Naive thymus-derived CD4-positive, alpha-beta T cell (primary cell): Measurements from ENCODE around the gene UNC13C. TPM values are rescaled to one million over a fixed set of nuclear protein-coding genes. Genes with fewer than 3 reads are reported as not detected.
A peak's percentile ranks its signal among the peaks of the same experiment; 100 is the strongest.

Source experiments
- ATAC-seq: fragments of 150-1000 bp; cut with Tn5 transposase; 2 replicates; pipeline ENCODE4 v1.10.0; 2021; ENCODE audit warnings: mild to moderate bottlenecking, moderate library complexity
- CTCF ChIA-PET: fragments of 350-600 bp; sonication (Branson Sonifier 250); formaldehyde crosslinking; loops from one replicate; lab custom pipeline; 2021; ENCODE audit warnings: antibody characterized with exemption; lab: Charles Lee
- POLR2A ChIA-PET: fragments of 350-600 bp; sonication (Branson Sonifier 250); formaldehyde crosslinking; loops from one replicate; lab custom pipeline; 2021; ENCODE audit warnings: antibody characterized with exemption, inconsistent platforms; lab: Charles Lee
- DNase-seq, 9 donors: peaks; one replicate each; pipeline versions ENCODE4 v3.0.0 to v3.0.0-alpha.2; 2020 to 2022; ENCODE audit warnings: mixed read lengths in 1 of 9
- H3K27ac ChIP-seq: one replicate; pipeline ENCODE4 v1.7.0; 2013; ENCODE audit warnings: mild to moderate bottlenecking, low read depth, low read length, moderate library complexity
- H3K27me3 ChIP-seq, 2 donors: one replicate each; pipeline ENCODE4 v1.7.0; 2013; ENCODE audit warnings: low read length in 2 of 2, mild to moderate bottlenecking in 2 of 2, moderate library complexity in 2 of 2; ENCODE audit not compliant: control insufficient read depth in 2 of 2, insufficient read depth in 2 of 2
- H3K36me3 ChIP-seq, 3 experiments: 1 replicate in 2 of 3; 2 replicates in 1 of 3; pipeline ENCODE4 v1.7.0; 2013; ENCODE audit warnings: low read length in 3 of 3, mild to moderate bottlenecking in 3 of 3, moderate library complexity in 1 of 3; ENCODE audit not compliant: insufficient read depth in 3 of 3, control insufficient read depth in 2 of 3
- H3K4me1 ChIP-seq, 2 donors: one replicate each; pipeline ENCODE4 v1.7.0; 2013; ENCODE audit warnings: low read length in 2 of 2, mild to moderate bottlenecking in 2 of 2, moderate library complexity in 1 of 2; ENCODE audit not compliant: control insufficient read depth in 2 of 2, insufficient read depth in 2 of 2
- H3K4me3 ChIP-seq: 2 replicates; pipeline ENCODE4 v1.7.0; 2013; ENCODE audit warnings: mild to moderate bottlenecking, low read length
- H3K9me3 ChIP-seq, 3 experiments: 1 replicate in 2 of 3; 2 replicates in 1 of 3; pipeline ENCODE4 v1.7.0; 2013; ENCODE audit warnings: low read length in 3 of 3; ENCODE audit not compliant: control insufficient read depth in 2 of 3
- H3K27ac Mint-ChIP-seq, 9 donors: one replicate each; pipeline ENCODE4 v1.8.0; 2020 to 2022; ENCODE audit warnings: mixed read lengths in 9 of 9, mild to moderate bottlenecking in 8 of 9, moderate library complexity in 5 of 9, inconsistent platforms in 2 of 9
- H3K27me3 Mint-ChIP-seq, 5 donors: one replicate each; pipeline ENCODE4 v1.8.0; 2021 to 2022; ENCODE audit warnings: mixed read lengths in 5 of 5, mild to moderate bottlenecking in 1 of 5
- H3K36me3 Mint-ChIP-seq, 5 donors: one replicate each; pipeline ENCODE4 v1.8.0; 2020 to 2022; ENCODE audit warnings: mixed read lengths in 5 of 5, mild to moderate bottlenecking in 3 of 5, inconsistent platforms in 1 of 5
- H3K4me1 Mint-ChIP-seq, 7 donors: one replicate each; pipeline ENCODE4 v1.8.0; 2020 to 2022; ENCODE audit warnings: mixed read lengths in 7 of 7, mild to moderate bottlenecking in 3 of 7, inconsistent platforms in 1 of 7
- H3K4me3 Mint-ChIP-seq, 10 donors: one replicate each; pipeline ENCODE4 v1.8.0; 2020 to 2022; ENCODE audit warnings: mild to moderate bottlenecking in 10 of 10, mixed read lengths in 10 of 10, moderate library complexity in 6 of 10, inconsistent platforms in 2 of 10
- H3K9me3 Mint-ChIP-seq, 11 donors: one replicate each; pipeline ENCODE4 v1.8.0; 2020 to 2022; ENCODE audit warnings: mixed read lengths in 11 of 11, mild to moderate bottlenecking in 4 of 11, inconsistent platforms in 1 of 11, moderate library complexity in 1 of 11
- intact Hi-C, 2 donors: fragments of 100-400 bp; cut with micrococcal nuclease; formaldehyde crosslinking; loops; one replicate each; pipeline ENCODE4 v1.15.1; 2023
- polyA plus RNA-seq, 2 donors: library from polyadenylated mRNA; unstranded; fragments of 300-500 nt; fragmentation: Illumina TruSeq; gene quantifications; one replicate each; pipeline ENCODE4 v1.2.3, GENCODE V29; 2021
- total RNA-seq, 6 experiments: library from RNA in 5 of 6; stranded (reverse) in 5 of 6; gene quantifications; 1 replicate in 5 of 6; 2 replicates in 1 of 6; pipeline ENCODE4 v1.2.3 and lab custom pipeline; 2021 to 2026

The UNC13C gene
- total and polyA plus RNA-seq, 7 experiments from 2014 or later = not detected

- no peaks in the 10 kb centered on the region for H3K4me1 Mint-ChIP-seq
- H3K27me3 ChIP-seq = no peaks in the 10 kb centered on the region
- H3K36me3 Mint-ChIP-seq = no peaks in the 10 kb centered on the region
- H3K9me3 Mint-ChIP-seq = peaks cover 0 to 4% (median 0%) of the 10 kb centered on the region in 11 donors
- peaks cover 0 to 23% (median 5%) of the 10 kb centered on the region in 5 donors for H3K27me3 Mint-ChIP-seq
- no peaks in the 10 kb centered on the region for H3K9me3 ChIP-seq
- no peak overlapping the region for H3K27ac Mint-ChIP-seq
- H3K4me3 Mint-ChIP-seq = no peak overlapping the region
- DNase-seq (peak in 2 of 9 donors; percentile 0 to 4), ATAC-seq (no peak)
- H3K27ac ChIP-seq = no peak overlapping the region
- H3K4me3 ChIP-seq = no peak overlapping the region
- ChIA-PET POLR2A (no interaction called here), CTCF (no interaction called here)
- no peaks in the 10 kb centered on the region for H3K36me3 ChIP-seq
- no peaks in the 10 kb centered on the region for H3K4me1 ChIP-seq
- intact Hi-C loops = loop anchor here in 1 of 2 donors (2.0 to 5.0 kb wide), 2 partner anchors 1026 to 1084 kb away; no protein-coding TSS in a partner anchor
These were observed 104.7 kb downstream of the UNC13C start for GRCh38 chr15:54082836-54083492.

GRCh38 chr15:54083501-54083900, 105.3 kb downstream of the UNC13C start:
- H3K36me3 Mint-ChIP-seq = no peaks in the 10 kb centered on the region
- no peak overlapping the region for H3K4me3 Mint-ChIP-seq
- DNase-seq (no peak), ATAC-seq (no peak)
- H3K9me3 Mint-ChIP-seq = peaks cover 0 to 4% (median 0%) of the 10 kb centered on the region in 11 donors
- Histone ChIP-seq H3K27me3 (no peaks in the 10 kb centered on the region), H3K27ac (no peak overlapping the region), H3K36me3 (no peaks in the 10 kb centered on the region), H3K4me1 (no peaks in the 10 kb centered on the region), H3K9me3 (no peaks in the 10 kb centered on the region), H3K4me3 (no peak overlapping the region)
- H3K4me1 Mint-ChIP-seq = no peaks in the 10 kb centered on the region
- CTCF ChIA-PET = no interaction called here
- peaks cover 0 to 27% (median 10%) of the 10 kb centered on the region in 5 donors for H3K27me3 Mint-ChIP-seq
- intact Hi-C loops = loop anchor here in 1 of 2 donors (2.0 to 5.0 kb wide), 2 partner anchors 1025 to 1084 kb away; no protein-coding TSS in a partner anchor
- POLR2A ChIA-PET = no interaction called here
- H3K27ac Mint-ChIP-seq = no peak overlapping the region

DNA sequence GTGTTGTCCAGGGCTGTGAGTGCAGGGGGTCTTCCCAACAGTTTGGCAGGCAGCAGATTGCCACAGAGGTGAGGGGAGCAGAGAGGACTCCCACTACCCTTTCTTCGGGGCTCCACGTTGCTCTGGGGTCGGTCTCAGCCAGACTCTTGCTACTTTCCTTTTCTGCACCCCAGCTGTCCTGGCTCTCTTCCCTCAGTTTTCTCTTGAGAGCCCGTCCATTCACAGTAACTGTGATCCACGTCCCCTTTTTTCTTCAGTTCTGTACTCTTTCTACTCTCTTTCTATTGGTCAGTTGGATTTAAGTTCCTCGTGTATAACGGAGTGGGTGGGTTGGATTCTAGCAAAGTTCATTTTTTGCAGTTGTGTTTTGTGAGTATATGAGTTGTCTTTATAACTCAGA, 105.8 kb downstream of the UNC13C start:
- no peaks in the 10 kb centered on the region for H3K36me3 ChIP-seq
- H3K4me3 Mint-ChIP-seq = no peak overlapping the region
- no peaks in the 10 kb centered on the region for H3K27me3 ChIP-seq
- H3K27me3 Mint-ChIP-seq = peaks cover 0 to 30% (median 13%) of the 10 kb centered on the region in 5 donors
- ChIA-PET CTCF (no interaction called here), POLR2A (no interaction called here)
- no peaks in the 10 kb centered on the region for H3K4me1 Mint-ChIP-seq
- ATAC-seq (no peak), DNase-seq (no peak)
- H3K27ac Mint-ChIP-seq = no peak overlapping the region
- no peak overlapping the region for H3K27ac ChIP-seq
- no peaks in the 10 kb centered on the region for H3K4me1 ChIP-seq
- H3K9me3 Mint-ChIP-seq = peaks cover 0 to 4% (median 0%) of the 10 kb centered on the region in 11 donors
- intact Hi-C loops = loop anchor here in 1 of 2 donors (2.0 to 5.0 kb wide), 2 partner anchors 1025 to 1083 kb away; no protein-coding TSS in a partner anchor
- H3K4me3 ChIP-seq = no peak overlapping the region
- H3K9me3 ChIP-seq = no peaks in the 10 kb centered on the region
- H3K36me3 Mint-ChIP-seq = no peaks in the 10 kb centered on the region

- Mint-ChIP-seq H3K4me1 (no peaks in the 10 kb centered on the region), H3K27ac (no peak overlapping the region), H3K36me3 (no peaks in the 10 kb centered on the region), H3K27me3 (peaks cover 0 to 31% (median 11%) of the 10 kb centered on the region in 5 donors), H3K4me3 (no peak overlapping the region), H3K9me3 (no peaks in the 10 kb centered on the region)
- no peaks in the 10 kb centered on the region for H3K27me3 ChIP-seq
- no peak overlapping the region for H3K4me3 ChIP-seq
- no peak for ATAC-seq
- POLR2A ChIA-PET = no interaction called here
- CTCF ChIA-PET = no interaction called here
- H3K27ac ChIP-seq = no peak overlapping the region
- DNase-seq = no peak
- intact Hi-C loops = no loop called here
- no peaks in the 10 kb centered on the region for H3K9me3 ChIP-seq
- no peaks in the 10 kb centered on the region for H3K36me3 ChIP-seq
- H3K4me1 ChIP-seq = no peaks in the 10 kb centered on the region
These were observed 110.6 kb downstream of the UNC13C start for GRCh38 chr15:54088837-54089236.

- Mint-ChIP-seq H3K36me3 (no peaks in the 10 kb centered on the region), H3K9me3 (no peaks in the 10 kb centered on the region), H3K27ac (no peak overlapping the region), H3K4me1 (no peaks in the 10 kb centered on the region), H3K4me3 (no peak overlapping the region), H3K27me3 (peaks cover 0 to 27% (median 6%) of the 10 kb centered on the region in 5 donors)
- Histone ChIP-seq H3K36me3 (no peaks in the 10 kb centered on the region), H3K27me3 (no peaks in the 10 kb centered on the region), H3K9me3 (no peaks in the 10 kb centered on the region), H3K27ac (no peak overlapping the region), H3K4me3 (no peak overlapping the region), H3K4me1 (no peaks in the 10 kb centered on the region)
- POLR2A ChIA-PET = no interaction called here
- CTCF ChIA-PET = no interaction called here
- DNase-seq (no peak), ATAC-seq (no peak)
- intact Hi-C loops = no loop called here
These were observed 111.5 kb downstream of the UNC13C start for GRCh38 chr15:54089776-54090175.

GRCh38 chr15:54091651-54092050, 113.4 kb downstream of the UNC13C start:
- intact Hi-C loops = no loop called here
- ATAC-seq = no peak
- Histone ChIP-seq H3K27me3 (no peaks in the 10 kb centered on the region), H3K9me3 (no peaks in the 10 kb centered on the region), H3K27ac (no peak overlapping the region), H3K36me3 (no peaks in the 10 kb centered on the region), H3K4me1 (no peaks in the 10 kb centered on the region), H3K4me3 (no peak overlapping the region)
- Mint-ChIP-seq H3K4me1 (no peaks in the 10 kb centered on the region), H3K4me3 (no peak overlapping the region), H3K27me3 (peaks cover 0 to 18% (median 6%) of the 10 kb centered on the region in 5 donors), H3K36me3 (no peaks in the 10 kb centered on the region), H3K27ac (no peak overlapping the region), H3K9me3 (peaks cover 0 to 2% (median 0%) of the 10 kb centered on the region in 11 donors)
- no peak for DNase-seq
- ChIA-PET CTCF (no interaction called here), POLR2A (no interaction called here)

DNA sequence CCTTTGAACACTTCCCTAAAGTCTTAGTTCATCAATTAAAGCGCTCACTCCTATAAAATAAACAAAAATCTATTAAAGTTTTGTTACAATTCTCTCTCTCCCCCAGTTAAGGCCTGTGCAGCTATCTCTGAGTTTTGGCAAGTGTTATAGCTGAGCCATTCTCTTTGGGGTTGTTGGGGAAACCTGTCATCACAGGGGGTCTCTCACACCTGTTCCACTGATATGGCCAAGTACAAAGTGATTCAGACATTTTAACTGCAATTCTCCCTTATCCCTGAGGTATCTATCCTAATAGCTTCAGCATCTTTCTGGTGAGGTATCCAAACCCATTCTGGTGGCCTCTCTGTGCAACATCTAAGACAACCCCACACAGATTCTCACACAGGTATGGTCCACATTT, 116.4 kb downstream of the UNC13C start:
- H3K27ac Mint-ChIP-seq = no peak overlapping the region
- ChIA-PET CTCF (no interaction called here), POLR2A (no interaction called here)
- intact Hi-C loops = no loop called here
- H3K36me3 Mint-ChIP-seq = no peaks in the 10 kb centered on the region
- no peak overlapping the region for H3K4me3 ChIP-seq
- no peak overlapping the region for H3K27ac ChIP-seq
- H3K4me1 Mint-ChIP-seq = peaks cover 0 to 2% (median 0%) of the 10 kb centered on the region in 7 donors
- DNase-seq (no peak), ATAC-seq (no peak)
- no peaks in the 10 kb centered on the region for H3K27me3 ChIP-seq
- H3K9me3 ChIP-seq = no peaks in the 10 kb centered on the region
- no peaks in the 10 kb centered on the region for H3K36me3 ChIP-seq
- H3K4me1 ChIP-seq = no peaks in the 10 kb centered on the region
- H3K27me3 Mint-ChIP-seq = peaks cover 0 to 15% (median 4%) of the 10 kb centered on the region in 5 donors
- H3K4me3 Mint-ChIP-seq = no peak overlapping the region
- H3K9me3 Mint-ChIP-seq = peaks cover 0 to 2% (median 0%) of the 10 kb centered on the region in 11 donors
